ENCODE data around the gene CRYGN. TPM values are rescaled to one million over a fixed set of nuclear protein-coding genes. Genes with fewer than 3 reads are reported as not detected.

CRYGN gene
- polyA plus RNA-seq, 1 donor (not counting 4 experiments of a cell fraction or from before 2014, with no cell fraction given), result not detected

DNA sequence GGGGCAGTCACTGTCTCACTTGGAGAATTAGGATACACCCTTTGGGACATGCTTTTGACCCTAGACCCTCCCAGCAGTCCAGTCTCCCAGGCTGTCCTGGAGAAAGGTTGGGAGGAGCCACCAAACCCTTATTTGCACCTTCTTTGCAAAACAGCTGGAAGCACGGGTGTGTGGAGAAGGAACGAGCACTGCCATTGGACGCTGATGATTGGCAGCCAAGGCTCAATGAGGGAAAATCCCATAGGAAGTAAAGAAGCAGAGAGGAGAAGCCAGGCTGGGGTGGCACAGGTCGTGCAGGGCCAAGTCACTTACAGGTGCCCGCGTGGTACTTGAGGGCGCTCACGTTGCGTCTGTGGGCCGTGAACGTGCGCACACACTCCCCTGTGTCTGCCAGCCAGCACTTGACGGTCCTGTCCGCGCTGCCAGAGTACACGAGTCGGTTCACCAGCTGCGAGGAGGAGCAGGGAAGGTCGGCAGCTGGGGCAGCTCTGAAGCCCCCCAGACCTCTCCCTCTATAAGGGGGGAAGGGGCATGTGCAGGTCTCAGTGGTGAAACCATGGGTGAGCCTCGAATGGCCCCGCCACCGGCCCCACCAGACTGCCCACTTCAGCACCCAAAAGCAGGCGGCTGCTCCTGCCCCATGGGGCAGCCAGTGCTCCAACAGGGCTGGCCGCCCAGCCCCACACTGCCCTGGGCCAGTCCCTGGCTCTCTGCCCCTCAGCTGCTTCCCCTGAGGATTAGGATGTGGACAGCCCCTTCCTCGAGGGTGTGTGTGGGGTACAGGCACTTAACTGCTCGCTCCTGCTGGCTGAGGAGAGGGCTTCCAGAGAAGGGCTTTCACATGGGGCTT lies 54.9 kb downstream of the CRYGN start:
- TF ChIP-seq EZH2 (IDR thresholded peaks at IDR 0.05; ENCODE audit: low read length) (no peak), CTCF (optimal IDR thresholded peaks at IDR 0.05 in 1 of 3, IDR thresholded peaks at IDR 0.05 in 1 of 3, conservative IDR thresholded peaks at IDR 0.05 in 1 of 3; ENCODE audit: extremely low read depth in 1 of 3, insufficient read depth in 2 of 3, low read length in 3 of 3) (no peak)
- H3K9ac ChIP-seq (ENCODE audit: control insufficient read depth, extremely low read depth, insufficient read depth, low read length), result no peak overlapping the region
- peaks cover 38% of the 10 kb centered on the region for H3K27me3 ChIP-seq (ENCODE audit: control insufficient read depth, extremely low read depth, insufficient read depth, low read length)
- DNase-seq (ENCODE audit: low read depth, low spot score), result no peak
- H3K9me1 ChIP-seq (ENCODE audit: control insufficient read depth, extremely low read depth, insufficient read depth, low read length), result no peaks in the 10 kb centered on the region
- no peak overlapping the region for H2AFZ ChIP-seq (ENCODE audit: control insufficient read depth, low read length)
- peaks cover 2% of the 10 kb centered on the region for H3K4me1 ChIP-seq (ENCODE audit: control insufficient read depth, extremely low read depth, insufficient read depth, low read length)
- H3K4me2 ChIP-seq (ENCODE audit: control insufficient read depth, extremely low read depth, insufficient read depth, low read depth, low read length), result no peak overlapping the region
- no peak overlapping the region for H3K27ac ChIP-seq (ENCODE audit: control insufficient read depth, insufficient read depth, low read length)
- H3K9me3 ChIP-seq (ENCODE audit: control insufficient read depth, low read depth, low read length), result no peaks in the 10 kb centered on the region
- no peaks in the 10 kb centered on the region for H4K20me1 ChIP-seq (ENCODE audit: control insufficient read depth, extremely low read depth, insufficient read depth, low read length)
- no peak overlapping the region for H3K4me3 ChIP-seq (ENCODE audit: control insufficient read depth in 2 of 3, extremely low read depth in 1 of 3, insufficient read depth in 2 of 3, low read depth in 1 of 3, low read length in 3 of 3)
- dilution Hi-C loops (cut with MboI; ENCODE audit: extremely low pct_ligation_motif_present, low sequenced_read_pairs), result no loop called here
- FAIRE-seq, result no peak
- H3K36me3 ChIP-seq (ENCODE audit: control insufficient read depth in 2 of 2, extremely low read depth in 1 of 2, insufficient read depth in 2 of 2, low read length in 2 of 2), result no peaks in the 10 kb centered on the region
- H3K79me2 ChIP-seq (ENCODE audit: control insufficient read depth, insufficient read depth, low read length), result no peaks in the 10 kb centered on the region

GRCh38 chr7:151384352-151384697 lies 55.6 kb downstream of the CRYGN start:
- Histone ChIP-seq H3K27ac (ENCODE audit: control insufficient read depth, insufficient read depth, low read length) (no peak overlapping the region), H3K4me2 (ENCODE audit: control insufficient read depth, extremely low read depth, insufficient read depth, low read depth, low read length) (no peak overlapping the region), H3K4me1 (ENCODE audit: control insufficient read depth, extremely low read depth, insufficient read depth, low read length) (peaks cover 2% of the 10 kb centered on the region), H3K9ac (ENCODE audit: control insufficient read depth, extremely low read depth, insufficient read depth, low read length) (no peak overlapping the region), H3K9me1 (ENCODE audit: control insufficient read depth, extremely low read depth, insufficient read depth, low read length) (no peaks in the 10 kb centered on the region), H3K9me3 (ENCODE audit: control insufficient read depth, low read depth, low read length) (no peaks in the 10 kb centered on the region), H3K27me3 (ENCODE audit: control insufficient read depth, extremely low read depth, insufficient read depth, low read length) (peaks cover 38% of the 10 kb centered on the region), H4K20me1 (ENCODE audit: control insufficient read depth, extremely low read depth, insufficient read depth, low read length) (no peaks in the 10 kb centered on the region), H3K36me3 (ENCODE audit: control insufficient read depth in 2 of 2, extremely low read depth in 1 of 2, insufficient read depth in 2 of 2, low read length in 2 of 2) (peaks cover 0 to 1% of the 10 kb centered on the region in 2 experiments), H3K4me3 (ENCODE audit: control insufficient read depth in 2 of 3, extremely low read depth in 1 of 3, insufficient read depth in 2 of 3, low read depth in 1 of 3, low read length in 3 of 3) (no peak overlapping the region), H3K79me2 (ENCODE audit: control insufficient read depth, insufficient read depth, low read length) (no peaks in the 10 kb centered on the region), H2AFZ (ENCODE audit: control insufficient read depth, low read length) (no peak overlapping the region)
- dilution Hi-C loops (cut with MboI; ENCODE audit: extremely low pct_ligation_motif_present, low sequenced_read_pairs), result no loop called here
- FAIRE-seq (no peak), DNase-seq (ENCODE audit: low read depth, low spot score) (no peak)
- no peak for TF ChIP-seq CTCF (optimal IDR thresholded peaks at IDR 0.05 in 1 of 3, IDR thresholded peaks at IDR 0.05 in 1 of 3, conservative IDR thresholded peaks at IDR 0.05 in 1 of 3; ENCODE audit: extremely low read depth in 1 of 3, insufficient read depth in 2 of 3, low read length in 3 of 3)
- TF ChIP-seq EZH2 (IDR thresholded peaks at IDR 0.05; ENCODE audit: low read length), result no peak

Data from keratinocyte (primary cell).